IMR-90 (cell line): ENCODE measurements around the gene CAPN8. TPM values are rescaled to one million over a fixed set of nuclear protein-coding genes. Genes with fewer than 3 reads are reported as not detected.

Experiments used
- ATAC-seq: fragments of 200-7000 bp; cut with Tn5 transposase; 2 replicates; pipeline ENCODE4 v1.9.1; 2020; ENCODE audit warnings: low read depth, mild to moderate bottlenecking, moderate library complexity
- BruUV-seq: library from RNA; stranded (reverse); fragments of 400-500 nt; replicated peaks from 2 replicates; lab custom pipeline; 2021; lab: Mats Ljungman, UMichigan
- CTCF ChIA-PET: fragments of 300-600 bp; formaldehyde crosslinking; extraction: SDS; loops from one replicate; lab custom pipeline; 2021; ENCODE audit warnings: antibody characterized with exemption; lab: Yijun Ruan, JAX
- POLR2A ChIA-PET: fragments of 300-600 bp; sonication (Branson Sonifier 250); formaldehyde crosslinking; loops from one replicate; lab custom pipeline; 2022; ENCODE audit warnings: antibody characterized with exemption; ENCODE audit not compliant: unreplicated experiment; lab: Charles Lee
- DNase-seq: peaks from one replicate; pipeline ENCODE4 v3.0.0; 2013
- H2AFZ ChIP-seq: replicated peaks from 2 replicates; pipeline ENCODE3; 2013; ENCODE audit warnings: low read length, mild to moderate bottlenecking; ENCODE audit not compliant: poor library complexity
- H2AK5ac ChIP-seq: 2 replicates; pipeline ENCODE4 v1.6.1; 2013; ENCODE audit warnings: low read depth, low read length, inconsistent platforms
- H2AK9ac ChIP-seq: replicated peaks from 2 replicates; pipeline ENCODE3; 2013; ENCODE audit warnings: mild to moderate bottlenecking, low read depth, low read length, moderate library complexity; ENCODE audit not compliant: poor library complexity
- H2BK120ac ChIP-seq: 2 replicates; pipeline ENCODE4 v1.6.1; 2013; ENCODE audit warnings: low read depth, low read length, inconsistent platforms
- H2BK15ac ChIP-seq: 3 replicates; pipeline ENCODE4 v1.6.1; 2013; ENCODE audit warnings: low read depth, low read length, inconsistent platforms
- H2BK20ac ChIP-seq: 2 replicates; pipeline ENCODE4 v1.6.1; 2013; ENCODE audit warnings: low read depth, mild to moderate bottlenecking, inconsistent platforms, low read length, moderate library complexity
- H2BK5ac ChIP-seq: 2 replicates; pipeline ENCODE4 v1.6.1; 2013; ENCODE audit warnings: mild to moderate bottlenecking, low read depth, low read length, inconsistent platforms; ENCODE audit not compliant: poor library complexity, severe bottlenecking
- H3K14ac ChIP-seq: replicated peaks from 2 replicates; pipeline ENCODE4 v1.6.1; 2013; ENCODE audit warnings: low read depth, low read length, inconsistent platforms
- H3K18ac ChIP-seq: 2 replicates; pipeline ENCODE4 v1.6.1; 2013; ENCODE audit warnings: low read depth, low read length, control low read depth
- H3K23ac ChIP-seq: 2 replicates; pipeline ENCODE4 v1.6.1; 2013; ENCODE audit warnings: low read depth, low read length, inconsistent platforms
- H3K27ac ChIP-seq: 2 replicates; pipeline ENCODE4 v1.5.1; 2013; ENCODE audit warnings: mild to moderate bottlenecking, control low read depth, low read length; ENCODE audit not compliant: insufficient read depth
- H3K27me3 ChIP-seq: 2 replicates; pipeline ENCODE4 v1.6.1; 2013; ENCODE audit warnings: low read length; ENCODE audit not compliant: control insufficient read depth, insufficient read depth
- H3K36me3 ChIP-seq: 2 replicates; pipeline ENCODE4 v1.6.1; 2013; ENCODE audit warnings: low read length, mixed read lengths; ENCODE audit not compliant: control insufficient read depth, insufficient read depth
- H3K4ac ChIP-seq: 2 replicates; pipeline ENCODE4 v1.6.1; 2013; ENCODE audit warnings: low read depth, low read length, inconsistent platforms
- H3K4me1 ChIP-seq: 2 replicates; pipeline ENCODE4 v1.6.1; 2013; ENCODE audit warnings: low read length, mixed read lengths; ENCODE audit not compliant: control insufficient read depth, insufficient read depth
- H3K4me2 ChIP-seq: 2 replicates; pipeline ENCODE4 v1.6.1; 2013; ENCODE audit warnings: low read depth, mild to moderate bottlenecking, control low read depth, low read length, moderate library complexity
- H3K4me3 ChIP-seq: 2 replicates; pipeline ENCODE4 v1.5.1; 2013; ENCODE audit warnings: low read depth, mild to moderate bottlenecking, control low read depth, low read length, moderate library complexity; ENCODE audit not compliant: insufficient read depth
- H3K56ac ChIP-seq: 2 replicates; pipeline ENCODE4 v1.6.1; 2013; ENCODE audit warnings: low read length, inconsistent platforms; ENCODE audit not compliant: insufficient read depth; ENCODE audit errors: extremely low read depth
- H3K79me1 ChIP-seq, 2 experiments: 2 replicates each; pipeline ENCODE4 v1.6.1; 2013; ENCODE audit warnings: low read length in 2 of 2, inconsistent platforms in 1 of 2, low read depth in 1 of 2
- H3K9ac ChIP-seq: 2 replicates; pipeline ENCODE4 v1.6.1; 2013; ENCODE audit warnings: low read depth, low read length, control low read depth
- H3K9me1 ChIP-seq: 2 replicates; pipeline ENCODE4 v1.6.1; 2013; ENCODE audit warnings: low read length, inconsistent platforms; ENCODE audit not compliant: insufficient read depth
- H3K9me3 ChIP-seq: 2 replicates; pipeline ENCODE4 v1.6.1; 2013; ENCODE audit warnings: low read length; ENCODE audit not compliant: control insufficient read depth, insufficient read depth
- H4K20me1 ChIP-seq: 2 replicates; pipeline ENCODE4 v1.6.1; 2013; ENCODE audit warnings: low read length, inconsistent platforms; ENCODE audit not compliant: insufficient read depth
- H4K5ac ChIP-seq: 2 replicates; pipeline ENCODE4 v1.6.1; 2013; ENCODE audit warnings: mild to moderate bottlenecking, low read depth, low read length, control low read depth
- H4K8ac ChIP-seq, 2 experiments: 2 replicates each; pipeline ENCODE4 v1.6.1; 2013; ENCODE audit warnings: low read depth in 2 of 2, low read length in 2 of 2, control low read depth in 1 of 2, inconsistent platforms in 1 of 2
- H4K91ac ChIP-seq: 2 replicates; pipeline ENCODE4 v1.6.1; 2013; ENCODE audit warnings: low read depth, low read length, inconsistent platforms; ENCODE audit not compliant: insufficient read depth
- NFE2L2 ChIP-seq: fragments of 150-350 bp; IDR thresholded peaks from 2 replicates; pipeline ENCODE4 v1.6.1; 2016; ENCODE audit warnings: low read depth, mild to moderate bottlenecking, low read length
- WGBS, 2 experiments: methylation state at CpG; one replicate each; pipeline versions ENCODE4 v1.1.5 to v1.1.7; 2013; ENCODE audit warnings: missing lambda C conversion rate in 2 of 2; ENCODE audit not compliant: insufficient read length in 1 of 2; ENCODE audit errors: extremely low coverage in 2 of 2; 5-methylcytosine and 5-hydroxymethylcytosine counted together
- dilution Hi-C: fragments of 300-500 bp; cut with HindIII; formaldehyde crosslinking; loops from one replicate; pipeline ENCODE4 v1.14.3; 2018; ENCODE audit warnings: low sequenced_read_pairs; ENCODE audit not compliant: unreplicated experiment
- in situ Hi-C: fragments of 300-500 bp; cut with MboI; formaldehyde crosslinking; loops from 3 replicates; pipeline ENCODE4 v1.14.3; 2019; ENCODE audit warnings: low sequenced_read_pairs, inconsistent platforms, mixed read lengths
- intact Hi-C: fragments of 100-400 bp; cut with micrococcal nuclease; formaldehyde crosslinking; loops from 2 replicates; pipeline ENCODE4 v1.10.0; 2022
- polyA plus RNA-seq, 3 experiments: library from polyadenylated mRNA; depleted of rRNA; stranded (reverse); fragments of >200 nt; gene quantifications; 2 replicates each; pipeline ENCODE4 v1.2.3, GENCODE V29; 2012; ENCODE audit warnings: low replicate concordance in 1 of 3
- total RNA-seq: library from RNA; depleted of rRNA; stranded (reverse); fragments of >200 nt; gene quantifications from 2 replicates; pipeline ENCODE4 v1.2.3, GENCODE V29; 2012
- TF ChIP-seq, protein P1 (sequence below): fragments of 150-350 bp; IDR thresholded peaks from 2 replicates; pipeline ENCODE4 v1.6.1; 2016; ENCODE audit warnings: low read depth, mild to moderate bottlenecking, low read length, moderate library complexity, borderline replicate concordance
- TF ChIP-seq, protein P2 (sequence below): conservative IDR thresholded peaks from 2 replicates; pipeline ENCODE4 v1.5.1; 2012; ENCODE audit warnings: mild to moderate bottlenecking, low read depth, low read length, improper control_type of control experiment

The CAPN8 gene
- total and polyA plus RNA-seq, 2 of the 4 experiments (the other 2 are of a cell fraction) = not detected

DNA sequence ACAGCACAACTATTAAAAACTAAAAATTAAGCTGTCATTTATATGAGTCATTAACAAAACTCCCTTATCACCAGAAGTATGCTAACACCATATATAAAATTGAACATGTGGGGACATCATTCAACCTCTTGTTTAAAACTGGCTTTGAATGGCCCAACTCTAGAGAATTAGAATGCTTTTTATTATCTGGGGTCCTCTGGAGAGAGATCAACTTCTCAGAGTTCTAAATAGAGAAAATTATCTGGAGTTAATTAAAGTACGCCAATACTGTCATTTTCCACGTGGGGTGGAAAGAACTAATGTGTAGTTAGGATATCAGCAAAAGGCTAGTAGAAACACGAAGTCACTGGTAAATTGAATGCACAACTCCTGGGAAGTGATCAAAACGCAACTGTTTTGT, 25.6 kb upstream of the CAPN8 start:
- no peak overlapping the region for H3K18ac ChIP-seq
- ChIA-PET POLR2A (no interaction called here), CTCF (interaction anchor here (1.2 kb wide), 1 partner anchor 557 kb away, joined by 4 read pairs; no protein-coding TSS in a partner anchor)
- H3K27me3 ChIP-seq = peaks cover 6% of the 10 kb centered on the region
- no peaks in the 10 kb centered on the region for H3K4me1 ChIP-seq
- ATAC-seq (no peak), DNase-seq (no peak)
- intact Hi-C loops = loop anchor here (10.0 kb wide), 1 partner anchor 214 kb away; no protein-coding TSS in a partner anchor
- H4K91ac ChIP-seq = no peak overlapping the region
- H2BK5ac ChIP-seq = no peak overlapping the region
- H3K56ac ChIP-seq = no peak overlapping the region
- H3K9me3 ChIP-seq = no peaks in the 10 kb centered on the region
- no TSS peak for BruUV-seq
- no peak overlapping the region for H3K14ac ChIP-seq
- no peak overlapping the region for H2AK5ac ChIP-seq
- no peak overlapping the region for H3K23ac ChIP-seq
- WGBS, 2 experiments = no CpG with 5 or more reads among the region's 4 CpGs
- no peak overlapping the region for H2BK20ac ChIP-seq
- H3K9me1 ChIP-seq = no peaks in the 10 kb centered on the region
- no peak overlapping the region for H2BK15ac ChIP-seq
- no peak for TF ChIP-seq NFE2L2
- TF ChIP-seq, protein P1, sequence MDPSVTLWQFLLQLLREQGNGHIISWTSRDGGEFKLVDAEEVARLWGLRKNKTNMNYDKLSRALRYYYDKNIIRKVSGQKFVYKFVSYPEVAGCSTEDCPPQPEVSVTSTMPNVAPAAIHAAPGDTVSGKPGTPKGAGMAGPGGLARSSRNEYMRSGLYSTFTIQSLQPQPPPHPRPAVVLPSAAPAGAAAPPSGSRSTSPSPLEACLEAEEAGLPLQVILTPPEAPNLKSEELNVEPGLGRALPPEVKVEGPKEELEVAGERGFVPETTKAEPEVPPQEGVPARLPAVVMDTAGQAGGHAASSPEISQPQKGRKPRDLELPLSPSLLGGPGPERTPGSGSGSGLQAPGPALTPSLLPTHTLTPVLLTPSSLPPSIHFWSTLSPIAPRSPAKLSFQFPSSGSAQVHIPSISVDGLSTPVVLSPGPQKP = no peak
- TF ChIP-seq, protein P2, sequence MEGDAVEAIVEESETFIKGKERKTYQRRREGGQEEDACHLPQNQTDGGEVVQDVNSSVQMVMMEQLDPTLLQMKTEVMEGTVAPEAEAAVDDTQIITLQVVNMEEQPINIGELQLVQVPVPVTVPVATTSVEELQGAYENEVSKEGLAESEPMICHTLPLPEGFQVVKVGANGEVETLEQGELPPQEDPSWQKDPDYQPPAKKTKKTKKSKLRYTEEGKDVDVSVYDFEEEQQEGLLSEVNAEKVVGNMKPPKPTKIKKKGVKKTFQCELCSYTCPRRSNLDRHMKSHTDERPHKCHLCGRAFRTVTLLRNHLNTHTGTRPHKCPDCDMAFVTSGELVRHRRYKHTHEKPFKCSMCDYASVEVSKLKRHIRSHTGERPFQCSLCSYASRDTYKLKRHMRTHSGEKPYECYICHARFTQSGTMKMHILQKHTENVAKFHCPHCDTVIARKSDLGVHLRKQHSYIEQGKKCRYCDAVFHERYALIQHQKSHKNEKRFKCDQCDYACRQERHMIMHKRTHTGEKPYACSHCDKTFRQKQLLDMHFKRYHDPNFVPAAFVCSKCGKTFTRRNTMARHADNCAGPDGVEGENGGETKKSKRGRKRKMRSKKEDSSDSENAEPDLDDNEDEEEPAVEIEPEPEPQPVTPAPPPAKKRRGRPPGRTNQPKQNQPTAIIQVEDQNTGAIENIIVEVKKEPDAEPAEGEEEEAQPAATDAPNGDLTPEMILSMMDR = no peak
- H2BK120ac ChIP-seq = no peak overlapping the region
- H2AK9ac ChIP-seq = no peak overlapping the region
- H2AFZ ChIP-seq = no peak overlapping the region
- no peak overlapping the region for H3K4ac ChIP-seq
- H3K27ac ChIP-seq = no peak overlapping the region
- no peak overlapping the region for H3K9ac ChIP-seq
- no peaks in the 10 kb centered on the region for H3K79me1 ChIP-seq
- dilution Hi-C loops = no loop called here
- H4K5ac ChIP-seq = no peak overlapping the region
- in situ Hi-C loops = loop anchor here (10.0 kb wide), 2 partner anchors 414 to 896 kb away; no protein-coding TSS in a partner anchor
- H4K20me1 ChIP-seq = no peaks in the 10 kb centered on the region
- no peak overlapping the region for H4K8ac ChIP-seq
- H3K36me3 ChIP-seq = no peaks in the 10 kb centered on the region
- H3K4me2 ChIP-seq = no peak overlapping the region
- no peak overlapping the region for H3K4me3 ChIP-seq
